ENCODE measurements around the gene PPARG.

Gene PPARG

GRCh38 chr3:12313519-12313918, 24.6 kb downstream of the PPARG start:
- no peak for DNase-seq (ENCODE audit: low read depth)

GRCh38 chr3:12316253-12316652, 27.4 kb downstream of the PPARG start:
- DNase-seq (ENCODE audit: low read depth) = no peak

- no peak for DNase-seq (ENCODE audit: low read depth)
Observed at GRCh38 chr3:12316729-12317351, 28.0 kb downstream of the PPARG start.

GRCh38 chr3:12317914-12318313, 29.0 kb downstream of the PPARG start:
- DNase-seq (ENCODE audit: low read depth) = no peak

- DNase-seq (ENCODE audit: low read depth) = no peak
Observed at GRCh38 chr3:12318758-12319621, 30.1 kb downstream of the PPARG start.

- DNase-seq (ENCODE audit: low read depth) = no peak
Observed at GRCh38 chr3:12321015-12321414, 32.1 kb downstream of the PPARG start.

- DNase-seq (ENCODE audit: low read depth) = no peak
Observed at GRCh38 chr3:12323237-12323636, 34.4 kb downstream of the PPARG start.

GRCh38 chr3:12325586-12326515, 37.0 kb downstream of the PPARG start:
- DNase-seq (ENCODE audit: low read depth) = no peak

GRCh38 chr3:12327021-12327420, 38.2 kb downstream of the PPARG start:
- DNase-seq (ENCODE audit: low read depth) = no peak

- DNase-seq (ENCODE audit: low read depth) = no peak
Observed at GRCh38 chr3:12328132-12328836, 39.4 kb downstream of the PPARG start.

GRCh38 chr3:12328837-12329462, 40.1 kb downstream of the PPARG start:
- no peak for DNase-seq (ENCODE audit: low read depth)

- no peak for DNase-seq (ENCODE audit: low read depth)
Observed at GRCh38 chr3:12334786-12335185, 45.9 kb downstream of the PPARG start.

- DNase-seq (ENCODE audit: low read depth) = no peak
Observed at GRCh38 chr3:12335421-12335820, 46.6 kb downstream of the PPARG start.

GRCh38 chr3:12336099-12336498, 47.2 kb downstream of the PPARG start:
- DNase-seq (ENCODE audit: low read depth) = no peak

- DNase-seq (ENCODE audit: low read depth) = no peak
Observed at GRCh38 chr3:12338595-12339546, 50.0 kb downstream of the PPARG start.

GRCh38 chr3:12339701-12340480, 51.0 kb downstream of the PPARG start:
- DNase-seq (ENCODE audit: low read depth) = no peak

- DNase-seq (ENCODE audit: low read depth) = no peak
Observed at GRCh38 chr3:12340506-12340905, 51.6 kb downstream of the PPARG start.

- no peak for DNase-seq (ENCODE audit: low read depth)
Observed at GRCh38 chr3:12342151-12342550, 53.3 kb downstream of the PPARG start.

- no peak for DNase-seq (ENCODE audit: low read depth)
Observed at GRCh38 chr3:12343047-12343501, 54.2 kb downstream of the PPARG start.

Measured in stimulated activated CD4-positive, alpha-beta T cell treated with anti-CD3 and anti-CD28 coated beads, Interleukin-2, amount 100 ng/mL, for 4 hours (primary cell).